OCI-LY3 (cell line): ENCODE data around the gene TCF12.

Experiments used
- EZH2phosphoT487 ChIP-seq: fragments of 200-600 bp; shearing (Covaris generic); IDR thresholded peaks from 2 replicates; pipeline ENCODE4 v1.6.1; 2018; ENCODE audit warnings: antibody characterized with exemption, mixed run types, low read depth
- TF ChIP-seq, protein P1 (sequence below): fragments of 200-600, 300-600 bp; sonication (generic); IDR thresholded peaks from 2 replicates; pipeline ENCODE4 v1.5.1; 2014; ENCODE audit warnings: antibody characterized with exemption, low read length, low read depth

DNA sequence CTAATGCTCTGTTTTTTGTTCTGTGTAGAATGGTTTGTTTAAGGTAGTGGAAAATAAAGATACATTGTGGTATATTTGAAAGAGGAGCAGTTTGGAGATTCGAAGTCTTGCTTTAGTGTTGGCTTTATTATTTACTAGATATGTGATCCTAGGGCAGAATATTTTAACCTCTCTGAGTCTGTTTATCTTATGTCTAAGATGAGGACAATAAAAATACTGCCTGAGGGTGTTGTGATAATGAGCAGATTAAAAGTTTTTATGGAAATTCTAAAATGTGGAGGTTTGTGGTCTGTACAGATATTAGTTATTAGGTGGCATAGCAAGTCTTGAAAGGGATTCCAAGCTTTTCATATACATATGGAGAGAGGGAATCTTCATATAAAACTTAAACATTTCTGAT, 15.0 kb downstream of the TCF12 start:
- TF ChIP-seq, protein P1, sequence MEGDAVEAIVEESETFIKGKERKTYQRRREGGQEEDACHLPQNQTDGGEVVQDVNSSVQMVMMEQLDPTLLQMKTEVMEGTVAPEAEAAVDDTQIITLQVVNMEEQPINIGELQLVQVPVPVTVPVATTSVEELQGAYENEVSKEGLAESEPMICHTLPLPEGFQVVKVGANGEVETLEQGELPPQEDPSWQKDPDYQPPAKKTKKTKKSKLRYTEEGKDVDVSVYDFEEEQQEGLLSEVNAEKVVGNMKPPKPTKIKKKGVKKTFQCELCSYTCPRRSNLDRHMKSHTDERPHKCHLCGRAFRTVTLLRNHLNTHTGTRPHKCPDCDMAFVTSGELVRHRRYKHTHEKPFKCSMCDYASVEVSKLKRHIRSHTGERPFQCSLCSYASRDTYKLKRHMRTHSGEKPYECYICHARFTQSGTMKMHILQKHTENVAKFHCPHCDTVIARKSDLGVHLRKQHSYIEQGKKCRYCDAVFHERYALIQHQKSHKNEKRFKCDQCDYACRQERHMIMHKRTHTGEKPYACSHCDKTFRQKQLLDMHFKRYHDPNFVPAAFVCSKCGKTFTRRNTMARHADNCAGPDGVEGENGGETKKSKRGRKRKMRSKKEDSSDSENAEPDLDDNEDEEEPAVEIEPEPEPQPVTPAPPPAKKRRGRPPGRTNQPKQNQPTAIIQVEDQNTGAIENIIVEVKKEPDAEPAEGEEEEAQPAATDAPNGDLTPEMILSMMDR, result no peak
- no peak for TF ChIP-seq EZH2phosphoT487
